A673 (cell line): ENCODE measurements around the gene CTDSP2.

ENCODE experiments used
- CTCF ChIP-seq: fragments of 300-800, 200-600 bp; sonication (generic); conservative IDR thresholded peaks from 2 replicates; pipeline ENCODE4 v1.5.1; 2017; ENCODE audit warnings: low read depth, mild to moderate bottlenecking, antibody characterized with exemption, low read length, moderate library complexity, mixed read lengths
- EZH2 ChIP-seq: fragments of 200-600 bp; sonication (generic); IDR thresholded peaks from 2 replicates; pipeline ENCODE4 v1.6.1; 2017; ENCODE audit warnings: borderline replicate concordance, low read depth, mild to moderate bottlenecking, mixed read lengths, antibody characterized with exemption, low read length; ENCODE audit not compliant: poor library complexity, severe bottlenecking

- TF ChIP-seq CTCF (no peak), EZH2 (no peak)
Measured at GRCh38 chr12:57866308-57867019, 19.9 kb upstream of the CTDSP2 start.
